Activated naive CD8-positive, alpha-beta T cell (primary cell): ENCODE results near the gene HSPBP1.
"Not testable (repeated sequence)": the region's sequence is repeated elsewhere in the genome, so short reads cannot be mapped to it uniquely, and the experiment has no call there.

Experiments used
- H3K27ac Mint-ChIP-seq: one replicate; pipeline ENCODE4 v1.8.0; 2021; ENCODE audit warnings: mixed read lengths
- H3K27me3 Mint-ChIP-seq: one replicate; pipeline ENCODE4 v1.8.0; 2021; ENCODE audit warnings: mixed read lengths
- H3K36me3 Mint-ChIP-seq: one replicate; pipeline ENCODE4 v1.8.0; 2021; ENCODE audit warnings: mixed read lengths
- H3K4me1 Mint-ChIP-seq: one replicate; pipeline ENCODE4 v1.8.0; 2021; ENCODE audit warnings: low read depth, mixed read lengths
- H3K4me3 Mint-ChIP-seq: one replicate; pipeline ENCODE4 v1.8.0; 2021; ENCODE audit warnings: mild to moderate bottlenecking, mixed read lengths
- H3K9me3 Mint-ChIP-seq: one replicate; pipeline ENCODE4 v1.8.0; 2021; ENCODE audit warnings: low read depth, mixed read lengths

Gene HSPBP1

DNA sequence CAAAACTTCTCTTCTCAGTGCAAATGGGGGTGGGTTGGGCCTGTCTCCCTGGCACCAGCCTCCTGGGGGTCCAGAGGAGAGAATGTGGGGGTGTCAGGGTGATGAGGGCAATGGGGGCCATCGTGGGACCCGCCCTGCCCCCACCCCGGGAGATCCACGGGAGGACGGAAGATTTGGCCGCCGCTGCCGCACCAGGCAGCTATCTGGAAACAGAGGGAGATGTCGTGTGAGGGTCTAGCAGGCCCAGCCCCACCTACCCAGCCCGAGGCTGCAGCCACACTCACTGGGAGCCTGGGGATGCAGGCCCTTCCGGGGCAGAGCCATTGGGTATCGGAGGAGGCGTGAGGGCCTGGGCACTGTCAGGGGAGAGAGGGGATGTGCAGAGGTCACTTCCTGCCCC is 49.6 kb downstream of the HSPBP1 start:
- Mint-ChIP-seq H3K27ac (no peak overlapping the region), H3K27me3 (no peaks in the 10 kb centered on the region), H3K4me3 (no peak overlapping the region), H3K36me3 (peaks cover 2% of the 10 kb centered on the region), H3K9me3 (no peaks in the 10 kb centered on the region), H3K4me1 (peaks cover 4% of the 10 kb centered on the region)

- Mint-ChIP-seq H3K27ac (no peak overlapping the region), H3K9me3 (no peaks in the 10 kb centered on the region), H3K36me3 (peaks cover 2% of the 10 kb centered on the region), H3K27me3 (no peaks in the 10 kb centered on the region), H3K4me3 (no peak overlapping the region), H3K4me1 (peaks cover 2% of the 10 kb centered on the region)
Observed at GRCh38 chr19:55229789-55230182, 50.1 kb downstream of the HSPBP1 start.

- Mint-ChIP-seq H3K27ac (no peak overlapping the region), H3K4me1 (peaks cover 2% of the 10 kb centered on the region), H3K36me3 (peaks cover 2% of the 10 kb centered on the region), H3K27me3 (no peaks in the 10 kb centered on the region), H3K9me3 (no peaks in the 10 kb centered on the region), H3K4me3 (no peak overlapping the region)
Observed at GRCh38 chr19:55229145-55229788, 50.6 kb downstream of the HSPBP1 start.

GRCh38 chr19:55228403-55229031 is 51.4 kb downstream of the HSPBP1 start, which contains the start of gene TMEM86B:
TSS of gene TMEM86B (minus strand) at chr19:55228763. CDS start at chr19:55228741, 22 bp downstream.
- peaks cover 2% of the 10 kb centered on the region for H3K36me3 Mint-ChIP-seq
- no peak within 1 kb of the TSS for H3K4me3 Mint-ChIP-seq
- H3K27me3 Mint-ChIP-seq = no peaks in the 10 kb centered on the region
- no peaks in the 10 kb centered on the region for H3K9me3 Mint-ChIP-seq
- peaks cover 2% of the 10 kb centered on the region for H3K4me1 Mint-ChIP-seq
- H3K27ac Mint-ChIP-seq = no peak within 1 kb of the TSS

DNA sequence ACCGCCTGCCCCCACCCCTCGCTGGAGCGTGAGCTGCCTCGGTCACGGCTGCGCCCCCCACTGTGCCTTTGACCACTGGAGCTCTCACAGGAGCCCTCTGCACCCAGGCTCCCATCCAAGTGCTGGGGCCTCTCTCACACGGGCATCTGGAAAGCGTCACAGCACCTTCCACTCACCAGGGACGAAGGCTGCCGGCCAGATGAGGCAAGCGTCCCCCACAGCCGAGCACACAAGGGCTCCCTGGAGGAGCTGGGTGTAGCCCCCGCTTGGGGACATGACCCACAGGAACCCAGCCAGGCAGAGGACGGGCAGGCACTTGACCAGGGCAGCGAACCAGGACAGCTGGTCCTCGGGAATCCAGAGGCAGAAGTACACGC is 51.9 kb downstream of the HSPBP1 start:
- H3K4me3 Mint-ChIP-seq = no peak overlapping the region
- no peaks in the 10 kb centered on the region for H3K27me3 Mint-ChIP-seq
- no peaks in the 10 kb centered on the region for H3K9me3 Mint-ChIP-seq
- no peak overlapping the region for H3K27ac Mint-ChIP-seq
- peaks cover 2% of the 10 kb centered on the region for H3K4me1 Mint-ChIP-seq
- no peaks in the 10 kb centered on the region for H3K36me3 Mint-ChIP-seq

- H3K9me3 Mint-ChIP-seq = no peaks in the 10 kb centered on the region
- H3K36me3 Mint-ChIP-seq = no peaks in the 10 kb centered on the region
- H3K4me3 Mint-ChIP-seq = no peak overlapping the region
- no peak overlapping the region for H3K27ac Mint-ChIP-seq
- H3K27me3 Mint-ChIP-seq = no peaks in the 10 kb centered on the region
- H3K4me1 Mint-ChIP-seq = peaks cover 2% of the 10 kb centered on the region
Observed at GRCh38 chr19:55227241-55228014, 52.5 kb downstream of the HSPBP1 start.

- H3K36me3 Mint-ChIP-seq = no peaks in the 10 kb centered on the region
- H3K27me3 Mint-ChIP-seq = no peaks in the 10 kb centered on the region
- H3K9me3 Mint-ChIP-seq = no peaks in the 10 kb centered on the region
- H3K27ac Mint-ChIP-seq = no peak overlapping the region
- H3K4me1 Mint-ChIP-seq = peaks cover 2% of the 10 kb centered on the region
- H3K4me3 Mint-ChIP-seq = no peak overlapping the region
Observed at GRCh38 chr19:55226788-55227187, 53.1 kb downstream of the HSPBP1 start.

DNA sequence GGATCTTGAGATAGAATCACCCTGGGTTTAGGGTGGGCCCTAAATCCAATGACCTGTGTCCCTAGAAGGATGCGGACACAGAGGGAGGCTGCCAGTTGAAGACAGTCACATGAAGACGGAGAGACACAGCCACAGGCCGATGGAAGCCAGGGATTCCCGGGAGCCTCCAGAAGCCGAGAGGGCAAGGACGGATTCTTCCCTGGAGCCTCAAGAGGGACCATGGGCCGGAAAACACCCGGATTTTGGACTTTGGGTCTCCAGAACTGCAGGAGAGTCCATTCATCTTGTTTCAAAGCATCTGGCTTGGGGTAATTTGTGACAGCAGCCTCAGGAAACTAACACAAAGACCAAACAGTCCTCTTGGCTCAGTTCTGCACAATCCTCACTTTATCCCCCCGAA is 53.6 kb downstream of the HSPBP1 start:
- Mint-ChIP-seq H3K4me3 (no peak overlapping the region), H3K27ac (no peak overlapping the region), H3K9me3 (no peaks in the 10 kb centered on the region), H3K36me3 (peaks cover 3% of the 10 kb centered on the region), H3K4me1 (peaks cover 2% of the 10 kb centered on the region), H3K27me3 (no peaks in the 10 kb centered on the region)

DNA sequence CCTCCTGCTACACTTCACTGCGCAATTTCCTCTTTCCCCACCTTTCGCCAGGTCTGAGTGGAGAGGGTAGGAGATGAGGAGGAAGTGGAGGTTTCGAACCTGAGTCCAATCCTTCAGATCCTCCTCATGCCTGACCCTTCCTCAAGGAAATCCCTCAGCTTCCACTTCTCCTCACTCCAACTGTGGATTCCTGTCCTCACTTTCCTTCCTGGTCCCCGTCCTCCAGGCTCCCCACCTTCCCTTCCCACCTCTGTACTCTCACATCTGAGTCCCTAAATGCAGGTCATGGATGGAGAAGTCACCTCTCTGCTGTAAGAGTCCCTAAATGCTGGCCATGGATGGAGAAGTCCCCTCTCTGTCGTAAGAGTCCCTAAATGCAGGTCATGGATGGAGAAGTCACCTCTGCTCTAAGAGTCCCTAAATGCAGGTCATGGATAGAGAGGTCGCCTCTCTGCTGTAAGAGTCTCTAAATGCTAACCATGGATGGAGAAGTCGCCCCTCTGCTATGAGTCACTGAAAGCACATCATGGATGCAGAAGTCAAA is 54.4 kb downstream of the HSPBP1 start:
- H3K27me3 Mint-ChIP-seq = no peaks in the 10 kb centered on the region
- peaks cover 2% of the 10 kb centered on the region for H3K4me1 Mint-ChIP-seq
- H3K4me3 Mint-ChIP-seq = no peak overlapping the region
- no peaks in the 10 kb centered on the region for H3K9me3 Mint-ChIP-seq
- peak overlapping the region; percentile 78 for H3K27ac Mint-ChIP-seq
- H3K36me3 Mint-ChIP-seq = peaks cover 3% of the 10 kb centered on the region

DNA sequence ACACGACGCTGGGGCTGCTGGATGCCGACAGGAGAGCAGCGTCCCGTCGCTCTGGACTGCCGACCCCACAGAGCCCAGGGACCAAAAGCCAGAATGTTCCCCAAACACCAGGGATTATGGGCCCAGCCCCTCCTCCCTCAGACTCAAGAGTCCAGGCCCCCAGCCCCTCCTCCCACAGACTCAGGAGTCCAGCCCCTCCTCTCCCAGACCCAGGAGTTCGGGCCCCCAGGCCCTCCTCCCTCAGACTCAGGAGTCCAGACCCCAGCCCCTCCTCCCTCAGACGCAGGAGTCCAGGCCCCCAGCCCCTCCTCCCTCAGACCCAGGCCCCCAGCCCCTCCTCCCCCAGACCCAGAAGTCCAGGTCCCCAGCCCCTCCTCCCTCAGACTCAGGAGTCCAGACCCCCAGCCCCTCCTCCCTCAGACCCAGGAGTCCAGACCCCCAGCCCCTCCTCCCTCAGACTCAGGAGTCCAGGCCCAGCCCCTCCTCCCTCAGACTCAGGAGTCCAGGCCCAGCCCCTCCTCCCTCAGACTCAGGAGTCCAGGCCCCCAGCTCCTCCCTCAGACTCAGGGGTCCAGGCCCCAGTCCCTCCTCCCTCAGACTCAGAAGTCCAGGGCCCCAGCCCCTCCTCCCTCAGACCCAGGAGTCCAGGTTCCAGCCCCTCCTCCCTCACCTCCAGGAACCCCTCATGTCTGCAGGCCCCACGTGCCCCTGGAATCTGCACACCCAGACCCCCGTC is 55.1 kb downstream of the HSPBP1 start:
- not testable (repeated sequence) for H3K27ac Mint-ChIP-seq, H3K9me3 Mint-ChIP-seq, H3K27me3 Mint-ChIP-seq, H3K4me3 Mint-ChIP-seq, H3K36me3 Mint-ChIP-seq, H3K4me1 Mint-ChIP-seq

DNA sequence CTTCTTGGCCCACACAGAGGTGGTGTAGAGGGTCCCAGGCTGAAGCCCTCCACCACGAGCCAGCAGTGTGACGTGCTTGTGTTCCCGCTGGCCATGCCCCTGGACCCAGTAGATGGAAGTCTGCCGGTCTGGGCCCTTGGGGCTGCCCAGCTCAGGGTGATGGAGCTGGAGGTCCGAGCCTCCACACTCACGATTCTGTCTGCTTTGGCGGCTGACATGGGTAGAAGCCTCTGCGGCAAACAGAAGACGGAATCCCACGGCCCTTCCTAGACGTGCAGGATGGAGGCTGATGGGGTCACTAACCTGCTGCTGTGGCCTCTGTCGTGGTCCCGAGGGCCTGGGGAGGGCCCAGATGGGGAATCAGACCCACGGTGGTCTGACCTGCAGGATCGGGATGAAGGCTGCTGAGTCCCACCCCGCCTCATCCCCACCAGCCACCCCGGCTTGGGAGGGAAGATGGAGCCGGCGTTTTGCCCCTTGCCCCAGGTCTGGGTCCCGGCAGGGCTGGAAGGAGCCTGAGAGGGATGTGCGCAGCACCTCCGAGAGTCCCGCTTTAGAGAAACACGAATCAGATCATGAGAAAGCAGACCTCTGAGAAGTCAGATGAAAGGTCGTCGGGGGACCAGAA is 55.8 kb downstream of the HSPBP1 start:
- H3K4me3 Mint-ChIP-seq = no peak overlapping the region
- no peak overlapping the region for H3K27ac Mint-ChIP-seq
- H3K36me3 Mint-ChIP-seq = peaks cover 6% of the 10 kb centered on the region
- no peaks in the 10 kb centered on the region for H3K27me3 Mint-ChIP-seq
- no peaks in the 10 kb centered on the region for H3K9me3 Mint-ChIP-seq
- peaks cover 2% of the 10 kb centered on the region for H3K4me1 Mint-ChIP-seq

DNA sequence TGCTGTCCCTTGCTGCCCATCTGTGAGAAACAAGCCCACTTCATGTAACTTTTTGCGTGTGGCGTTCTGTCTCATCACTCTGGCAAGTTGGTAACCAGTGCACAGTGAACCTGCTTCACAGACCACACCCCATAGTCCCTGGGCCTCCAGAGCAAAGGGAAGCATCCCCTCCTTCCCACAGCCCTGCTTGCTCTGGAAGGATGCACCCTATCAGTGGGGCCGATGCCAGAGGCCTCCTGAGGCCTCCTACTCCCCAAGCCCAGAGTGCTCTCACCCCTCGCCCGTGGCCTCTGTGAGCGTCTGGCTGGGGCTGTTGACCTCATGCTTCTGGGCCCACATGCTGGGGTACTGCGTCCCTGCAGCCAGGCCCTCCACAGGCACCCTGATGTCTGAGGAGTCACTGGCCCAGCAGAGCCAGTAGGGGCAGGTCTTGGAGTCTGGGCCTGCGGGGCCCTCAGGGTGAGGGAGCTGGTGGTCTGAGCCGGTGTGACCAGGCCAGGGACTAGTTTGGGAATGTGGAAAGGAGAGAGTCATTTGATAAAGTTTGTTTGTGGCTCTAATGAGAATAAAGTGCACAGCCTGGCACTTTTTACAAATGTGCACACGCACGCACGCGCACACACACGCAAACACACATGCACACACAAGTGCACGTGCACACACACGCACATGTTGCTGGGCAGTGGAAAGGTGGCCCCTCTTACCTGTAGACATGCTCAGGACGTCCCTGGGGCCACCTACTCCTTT is 56.4 kb downstream of the HSPBP1 start:
- H3K27ac Mint-ChIP-seq = no peak overlapping the region
- H3K27me3 Mint-ChIP-seq = no peaks in the 10 kb centered on the region
- no peak overlapping the region for H3K4me3 Mint-ChIP-seq
- H3K9me3 Mint-ChIP-seq = no peaks in the 10 kb centered on the region
- peaks cover 2% of the 10 kb centered on the region for H3K4me1 Mint-ChIP-seq
- peaks cover 6% of the 10 kb centered on the region for H3K36me3 Mint-ChIP-seq

GRCh38 chr19:55220525-55220924 is 59.4 kb downstream of the HSPBP1 start:
- no peak overlapping the region for H3K4me3 Mint-ChIP-seq
- H3K27ac Mint-ChIP-seq = no peak overlapping the region
- H3K9me3 Mint-ChIP-seq = no peaks in the 10 kb centered on the region
- H3K4me1 Mint-ChIP-seq = peaks cover 11% of the 10 kb centered on the region
- H3K27me3 Mint-ChIP-seq = peaks cover 3% of the 10 kb centered on the region
- peaks cover 6% of the 10 kb centered on the region for H3K36me3 Mint-ChIP-seq
